Testis (tissue), 2 donors: Measurements from ENCODE around the gene PMEPA1.

Experiments
- CTCF ChIP-seq, 3 experiments: fragments of 450-650 bp in 2 of 3; fragments of 200-600 bp in 1 of 3; sonication (generic) in 1 of 3; IDR thresholded peaks; one replicate each; pipeline ENCODE4 v1.5.1; 2016 to 2019; ENCODE audit warnings: antibody characterized with exemption in 3 of 3, mild to moderate bottlenecking in 2 of 3, moderate library complexity in 1 of 3
- POLR2A ChIP-seq: fragments of 450-650 bp; IDR thresholded peaks from one replicate; pipeline ENCODE4 v1.6.1; 2017; ENCODE audit warnings: antibody characterized with exemption, mild to moderate bottlenecking, moderate library complexity

DNA sequence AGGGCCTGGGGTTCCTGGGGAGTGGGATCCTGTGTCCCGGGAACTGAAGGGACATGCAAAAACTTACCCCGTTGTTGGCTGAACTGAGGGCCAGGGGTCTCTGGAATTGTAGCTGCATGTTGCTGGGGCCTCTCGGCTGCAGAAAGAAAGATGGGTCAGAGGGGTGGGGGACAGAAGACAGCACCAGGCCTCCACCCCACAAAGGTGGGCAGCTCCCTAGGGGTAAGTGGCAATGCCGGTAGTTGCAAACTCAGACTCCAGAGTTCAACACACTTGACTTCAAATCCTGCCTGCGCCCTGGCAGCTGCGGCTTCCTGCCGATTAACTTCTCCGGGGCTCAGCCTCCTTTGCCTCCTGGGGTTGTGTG is 94.4 kb downstream of the PMEPA1 start:
- no peak for TF ChIP-seq CTCF (IDR thresholded peaks at IDR 0.05)
- TF ChIP-seq POLR2A: no peak
